HCT116 (cell line): Measurements from ENCODE around the gene ERVW-1. TPM values are rescaled to one million over a fixed set of nuclear protein-coding genes. Genes with fewer than 3 reads are reported as not detected.

Experiments used
- ATAC-seq: fragments of 200-7000 bp; cut with Tn5 transposase; 2 replicates; pipeline ENCODE4 v1.9.1; 2020; ENCODE audit warnings: mild to moderate bottlenecking, moderate library complexity
- BruUV-seq: library from RNA; stranded (reverse); fragments of 400-500 nt; replicated peaks from 2 replicates; lab custom pipeline; 2021; lab: Mats Ljungman, UMichigan
- CTCF ChIA-PET: fragments of 300-600 bp; sonication (Branson Sonifier 250); formaldehyde crosslinking; loops from one replicate; lab custom pipeline; 2021; ENCODE audit warnings: antibody characterized with exemption; lab: Charles Lee
- POLR2A ChIA-PET: fragments of 300-600, 350-600 bp; sonication (Branson Sonifier 250); formaldehyde crosslinking; loops from one replicate; lab custom pipeline; 2021; ENCODE audit warnings: antibody characterized with exemption; lab: Charles Lee
- RAD21 ChIA-PET, 2 experiments: fragments of 300-600 bp; sonication (Branson Sonifier 250); formaldehyde crosslinking; loops; one replicate each; lab custom pipeline; 2023; ENCODE audit warnings: low total read pairs in 2 of 2; ENCODE audit not compliant: uncharacterized antibody in 2 of 2, unreplicated experiment in 2 of 2, low non-redundant PET in 1 of 2; lab: Charles Lee
- DNase-seq: peaks from one replicate; pipeline ENCODE4 v3.0.0-alpha.2; 2010; ENCODE audit warnings: low read depth, low spot score
- H2AFZ ChIP-seq: fragments of 200-600 bp; shearing (Covaris generic), sonication (generic); 2 replicates; pipeline ENCODE4 v1.6.1; 2017; ENCODE audit warnings: low read depth, mixed run types, mixed read lengths, antibody characterized with exemption, low read length; ENCODE audit not compliant: poor library complexity, severe bottlenecking
- H3K27ac ChIP-seq: 2 replicates; pipeline ENCODE4 v1.5.1; 2012; ENCODE audit warnings: low read depth, low read length
- H3K27me3 ChIP-seq: fragments of 200-600 bp; sonication (generic); 2 replicates; pipeline ENCODE4 v1.6.1; 2016; ENCODE audit warnings: mixed run types, low read length, mixed read lengths; ENCODE audit not compliant: insufficient read depth
- H3K36me3 ChIP-seq, 2 experiments: fragments of 200-500 bp in 1 of 2; fragments of 200-600 bp in 1 of 2; sonication (Bioruptor generic) in 1 of 2; sonication (generic) in 1 of 2; 2 replicates each; pipeline versions ENCODE4 v1.5.1 to v1.6.1; 2014 to 2016; ENCODE audit warnings: low read length in 2 of 2, inconsistent platforms in 1 of 2, mixed read lengths in 1 of 2, mixed run types in 1 of 2; ENCODE audit not compliant: insufficient read depth in 2 of 2, control insufficient read depth in 1 of 2
- H3K4me1 ChIP-seq, 2 experiments: fragments of 200-600 bp in 1 of 2; sonication (generic) in 1 of 2; 2 replicates each; pipeline versions ENCODE4 v1.5.1 to v1.6.1; 2012 to 2017; ENCODE audit warnings: low read length in 2 of 2, inconsistent platforms in 1 of 2, mild to moderate bottlenecking in 1 of 2, mixed read lengths in 1 of 2, mixed run types in 1 of 2, moderate library complexity in 1 of 2; ENCODE audit not compliant: insufficient read depth in 2 of 2, control insufficient read depth in 1 of 2
- H3K4me2 ChIP-seq: fragments of 200-600 bp; sonication (generic); 2 replicates; pipeline ENCODE4 v1.6.1; 2017; ENCODE audit warnings: mixed run types, low read length, mixed read lengths
- H3K4me3 ChIP-seq, 2 experiments: fragments of 200-600 bp in 1 of 2; sonication (generic) in 1 of 2; replicated peaks in 1 of 2; 2 replicates each; pipeline ENCODE4 v1.5.1; 2011 to 2016; ENCODE audit warnings: low read length in 2 of 2, control low read depth in 1 of 2, low read depth in 1 of 2, mild to moderate bottlenecking in 1 of 2, mixed read lengths in 1 of 2, mixed run types in 1 of 2
- H3K79me2 ChIP-seq: fragments of 200-600 bp; sonication (generic); 2 replicates; pipeline ENCODE4 v1.6.1; 2017; ENCODE audit warnings: mild to moderate bottlenecking, mixed run types, low read length, moderate library complexity, mixed read lengths; ENCODE audit not compliant: insufficient read depth
- H3K9ac ChIP-seq: fragments of 200-600 bp; sonication (generic); 2 replicates; pipeline ENCODE4 v1.6.1; 2016; ENCODE audit warnings: low read length, mixed read lengths
- H3K9me2 ChIP-seq: fragments of 200-600 bp; sonication (generic), shearing (Covaris generic); 2 replicates; pipeline ENCODE4 v1.6.1; 2017; ENCODE audit warnings: mixed run types, mild to moderate bottlenecking, moderate library complexity; ENCODE audit not compliant: insufficient read depth
- H3K9me3 ChIP-seq, 2 experiments: fragments of 200-500 bp in 1 of 2; fragments of 200-600 bp in 1 of 2; sonication (Bioruptor generic) in 1 of 2; sonication (generic) in 1 of 2; 2 replicates each; pipeline ENCODE4 v1.6.1; 2014 to 2017; ENCODE audit warnings: low read length in 2 of 2, mixed read lengths in 2 of 2, inconsistent platforms in 1 of 2, low read depth in 1 of 2, mild to moderate bottlenecking in 1 of 2, mixed run types in 1 of 2, moderate library complexity in 1 of 2; ENCODE audit not compliant: control insufficient read depth in 1 of 2, insufficient read depth in 1 of 2
- H4K20me1 ChIP-seq: fragments of 200-600 bp; sonication (generic), shearing (Covaris generic); 2 replicates; pipeline ENCODE4 v1.6.1; 2017; ENCODE audit warnings: mixed run types, mild to moderate bottlenecking, moderate library complexity; ENCODE audit not compliant: insufficient read depth
- CBX3 ChIP-seq: IDR thresholded peaks from 2 replicates; pipeline ENCODE4 v1.6.1; 2012; ENCODE audit warnings: low read depth
- CEBPB ChIP-seq: IDR thresholded peaks from 2 replicates; pipeline ENCODE4 v1.6.1; 2012; ENCODE audit warnings: low read depth
- EGR1 ChIP-seq: IDR thresholded peaks from 2 replicates; pipeline ENCODE4 v1.6.1; 2012; ENCODE audit warnings: low read depth
- EZH2 ChIP-seq: fragments of 200-600 bp; sonication (generic); IDR thresholded peaks from 2 replicates; pipeline ENCODE4 v1.6.1; 2017; ENCODE audit warnings: antibody characterized with exemption, mixed run types
- EZH2phosphoT487 ChIP-seq: fragments of 200-600 bp; IDR thresholded peaks from 2 replicates; pipeline ENCODE4 v1.6.1; 2018; ENCODE audit warnings: antibody characterized with exemption, borderline replicate concordance
- FOSL1 ChIP-seq: IDR thresholded peaks from 2 replicates; pipeline ENCODE4 v1.6.1; 2012; ENCODE audit warnings: low read depth
- JUND ChIP-seq: IDR thresholded peaks from 2 replicates; pipeline ENCODE4 v1.6.1; 2012
- POLR2AphosphoS5 ChIP-seq: IDR thresholded peaks from 2 replicates; pipeline ENCODE4 v1.6.1; 2011; ENCODE audit warnings: mild to moderate bottlenecking, low read depth, low read length, moderate library complexity
- RAD21 ChIP-seq: IDR thresholded peaks from 2 replicates; pipeline ENCODE4 v1.6.1; 2012; ENCODE audit warnings: low read depth, mild to moderate bottlenecking
- SIN3A ChIP-seq: IDR thresholded peaks from 2 replicates; pipeline ENCODE4 v1.6.1; 2012; ENCODE audit warnings: low read depth
- SP1 ChIP-seq: IDR thresholded peaks from 2 replicates; pipeline ENCODE4 v1.6.1; 2012; ENCODE audit warnings: low read depth
- SRF ChIP-seq: IDR thresholded peaks from 2 replicates; pipeline ENCODE4 v1.6.1; 2012; ENCODE audit warnings: low read depth
- TCF7L2 ChIP-seq: IDR thresholded peaks from 2 replicates; pipeline ENCODE4 v1.7.0; 2011; ENCODE audit warnings: borderline replicate concordance, inconsistent platforms; ENCODE audit not compliant: insufficient read depth, insufficient read length; ENCODE audit errors: extremely low read depth
- YY1 ChIP-seq: IDR thresholded peaks from 2 replicates; pipeline ENCODE4 v1.6.1; 2011; ENCODE audit warnings: low read length, low read depth, moderate library complexity, mild to moderate bottlenecking; ENCODE audit not compliant: insufficient replicate concordance; ENCODE audit errors: extremely low read depth
- ZFX ChIP-seq: fragments of 450-650 bp; IDR thresholded peaks from 2 replicates; pipeline ENCODE4 v1.6.1; 2017
- ZNF274 ChIP-seq: fragments of 200-500 bp; sonication (Bioruptor generic); IDR thresholded peaks from 2 replicates; pipeline ENCODE4 v1.6.1; 2014; ENCODE audit warnings: mild to moderate bottlenecking, low read depth, low read length, inconsistent platforms
- intact Hi-C: fragments of 100-400 bp; cut with micrococcal nuclease; formaldehyde crosslinking; loops from 2 replicates; pipeline ENCODE4 v1.10.0; 2022
- total RNA-seq: library from RNA; stranded (reverse); gene quantifications from one replicate; pipeline ENCODE4 v1.2.1, GENCODE V29; 2021; ENCODE audit not compliant: unreplicated experiment
- TF ChIP-seq, protein P1 (sequence below): IDR thresholded peaks from 2 replicates; pipeline ENCODE4 v1.6.1; 2012
- TF ChIP-seq, protein P2 (sequence below), 3 experiments: fragments of 200-600 bp in 1 of 3; sonication (generic) in 1 of 3; IDR thresholded peaks in 2 of 3; conservative IDR thresholded peaks in 1 of 3; 2 replicates each; pipeline ENCODE4 v1.5.1; 2012 to 2017; ENCODE audit warnings: low read depth in 2 of 3, low read length in 2 of 3, antibody characterized with exemption in 1 of 3, borderline replicate concordance in 1 of 3, control low read depth in 1 of 3, mild to moderate bottlenecking in 1 of 3, mixed read lengths in 1 of 3, mixed run types in 1 of 3, moderate library complexity in 1 of 3; ENCODE audit not compliant: insufficient read depth in 1 of 3

ERVW-1 gene
- total RNA-seq, 1 experiment from 2014 or later: not detected

DNA sequence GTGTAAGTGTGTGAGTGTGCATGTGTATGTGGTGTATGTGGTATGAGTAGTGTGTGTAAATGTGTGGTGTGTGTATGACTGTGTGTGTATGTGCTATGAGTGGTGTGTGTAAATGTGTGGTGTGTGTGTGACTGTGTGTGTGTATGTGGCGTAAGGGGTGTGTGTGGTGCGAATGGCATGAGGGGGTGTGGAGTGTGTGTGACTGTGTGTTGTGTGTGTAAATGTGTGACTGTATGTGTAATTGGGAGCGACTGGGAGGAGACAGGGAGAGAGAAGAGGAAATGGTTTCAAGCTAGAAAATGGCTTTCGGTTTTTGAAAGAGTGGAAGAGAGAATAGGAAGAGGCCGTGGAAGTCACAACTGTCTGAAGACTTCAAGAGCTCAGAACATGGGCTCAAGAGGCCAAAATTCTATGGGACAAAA lies 54.0 kb downstream of the ERVW-1 start:
- CTCF ChIA-PET: interaction anchor here (0.9 to 2.1 kb wide), 6 partner anchors 9 to 291 kb away, joined by 3 to 24 read pairs (median 4); partner anchors contain the start of gene GATAD1
- Histone ChIP-seq H3K36me3 (no peaks in the 10 kb centered on the region), H3K4me3 (peak overlapping the region in 1 of 2 experiments; percentile 56; a peak in 1 of 4 replicates), H3K9ac (no peak overlapping the region), H3K27me3 (no peaks in the 10 kb centered on the region), H3K9me3 (no peaks in the 10 kb centered on the region), H4K20me1 (no peaks in the 10 kb centered on the region), H2AFZ (peak overlapping the region; percentile 99), H3K9me2 (no peaks in the 10 kb centered on the region), H3K4me1 (peaks cover 0 to 12% of the 10 kb centered on the region in 2 experiments; a peak in 2 of 4 replicates), H3K79me2 (no peaks in the 10 kb centered on the region), H3K27ac (no peak overlapping the region), H3K4me2 (peak overlapping the region; percentile 85)
- TF ChIP-seq ZNF274 (no peak), TCF7L2 (no peak), CBX3 (no peak), EZH2 (no peak), RAD21 (no peak), ZFX (no peak), FOSL1 (no peak), CEBPB (no peak), SP1 (no peak), EZH2phosphoT487 (no peak), YY1 (no peak), SIN3A (no peak), POLR2AphosphoS5 (no peak), SRF (no peak), EGR1 (no peak), JUND (no peak)
- TF ChIP-seq, protein P1, sequence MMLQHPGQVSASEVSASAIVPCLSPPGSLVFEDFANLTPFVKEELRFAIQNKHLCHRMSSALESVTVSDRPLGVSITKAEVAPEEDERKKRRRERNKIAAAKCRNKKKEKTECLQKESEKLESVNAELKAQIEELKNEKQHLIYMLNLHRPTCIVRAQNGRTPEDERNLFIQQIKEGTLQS: no peak
- TF ChIP-seq, protein P2, sequence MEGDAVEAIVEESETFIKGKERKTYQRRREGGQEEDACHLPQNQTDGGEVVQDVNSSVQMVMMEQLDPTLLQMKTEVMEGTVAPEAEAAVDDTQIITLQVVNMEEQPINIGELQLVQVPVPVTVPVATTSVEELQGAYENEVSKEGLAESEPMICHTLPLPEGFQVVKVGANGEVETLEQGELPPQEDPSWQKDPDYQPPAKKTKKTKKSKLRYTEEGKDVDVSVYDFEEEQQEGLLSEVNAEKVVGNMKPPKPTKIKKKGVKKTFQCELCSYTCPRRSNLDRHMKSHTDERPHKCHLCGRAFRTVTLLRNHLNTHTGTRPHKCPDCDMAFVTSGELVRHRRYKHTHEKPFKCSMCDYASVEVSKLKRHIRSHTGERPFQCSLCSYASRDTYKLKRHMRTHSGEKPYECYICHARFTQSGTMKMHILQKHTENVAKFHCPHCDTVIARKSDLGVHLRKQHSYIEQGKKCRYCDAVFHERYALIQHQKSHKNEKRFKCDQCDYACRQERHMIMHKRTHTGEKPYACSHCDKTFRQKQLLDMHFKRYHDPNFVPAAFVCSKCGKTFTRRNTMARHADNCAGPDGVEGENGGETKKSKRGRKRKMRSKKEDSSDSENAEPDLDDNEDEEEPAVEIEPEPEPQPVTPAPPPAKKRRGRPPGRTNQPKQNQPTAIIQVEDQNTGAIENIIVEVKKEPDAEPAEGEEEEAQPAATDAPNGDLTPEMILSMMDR (IDR thresholded peaks at IDR 0.05 in 2 of 3, conservative IDR thresholded peaks at IDR 0.05 in 1 of 3; ENCODE audit: borderline replicate concordance in 1 of 3, insufficient read depth in 1 of 3, low read depth in 2 of 3, low read length in 2 of 3): no peak
- intact Hi-C loops: loop anchor here (1.0 to 10.0 kb wide), 2 partner anchors 24 to 179 kb away; partner anchors contain the start of genes ANKIB1, GATAD1 and KRIT1
- POLR2A ChIA-PET: no interaction called here
- DNase-seq (no peak), ATAC-seq (no peak)
- no TSS peak for BruUV-seq
- RAD21 ChIA-PET: no interaction called here
